Measurements from ENCODE around the gene HGFAC.
A peak's percentile ranks its signal among the peaks of the same experiment; 100 is the strongest.

The HGFAC gene

GRCh38 chr4:3476936-3477749 lies 35.4 kb downstream of the HGFAC start:
- DNase-seq = no peak

DNA sequence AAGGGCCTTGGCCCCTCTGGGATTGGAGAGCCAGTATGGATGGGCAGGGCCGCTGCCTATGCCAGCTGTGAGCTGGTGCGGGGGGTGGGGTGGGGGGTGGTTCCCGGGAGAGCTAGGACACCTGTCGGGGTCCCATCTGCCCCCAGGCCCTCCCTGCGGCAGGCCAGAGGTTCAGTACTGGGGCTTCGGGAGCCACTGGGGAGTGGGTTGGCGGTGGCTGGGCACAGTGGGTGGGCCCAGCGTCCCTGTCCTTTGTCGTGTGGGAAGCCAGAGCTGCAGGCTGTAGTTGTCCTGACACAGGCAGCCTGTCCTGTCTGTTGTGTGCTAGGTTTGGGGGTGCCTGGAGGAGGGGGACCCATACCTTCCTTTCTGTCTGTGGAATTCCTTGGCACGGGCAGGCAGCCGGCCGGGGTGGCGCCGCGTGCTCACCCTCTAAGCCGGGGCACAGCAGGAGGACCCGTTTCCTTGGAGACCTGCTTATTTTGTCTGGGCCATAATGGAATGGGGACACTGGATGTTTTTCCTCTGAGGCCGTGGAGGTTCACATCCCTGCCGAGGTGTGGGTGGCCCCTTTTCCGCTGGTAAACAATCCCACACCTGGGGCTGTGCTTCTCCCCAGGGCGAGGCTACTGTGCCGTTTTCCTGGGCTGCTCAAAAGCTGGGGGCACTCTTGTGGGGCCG lies 36.1 kb downstream of the HGFAC start:
- no peak for DNase-seq

DNA sequence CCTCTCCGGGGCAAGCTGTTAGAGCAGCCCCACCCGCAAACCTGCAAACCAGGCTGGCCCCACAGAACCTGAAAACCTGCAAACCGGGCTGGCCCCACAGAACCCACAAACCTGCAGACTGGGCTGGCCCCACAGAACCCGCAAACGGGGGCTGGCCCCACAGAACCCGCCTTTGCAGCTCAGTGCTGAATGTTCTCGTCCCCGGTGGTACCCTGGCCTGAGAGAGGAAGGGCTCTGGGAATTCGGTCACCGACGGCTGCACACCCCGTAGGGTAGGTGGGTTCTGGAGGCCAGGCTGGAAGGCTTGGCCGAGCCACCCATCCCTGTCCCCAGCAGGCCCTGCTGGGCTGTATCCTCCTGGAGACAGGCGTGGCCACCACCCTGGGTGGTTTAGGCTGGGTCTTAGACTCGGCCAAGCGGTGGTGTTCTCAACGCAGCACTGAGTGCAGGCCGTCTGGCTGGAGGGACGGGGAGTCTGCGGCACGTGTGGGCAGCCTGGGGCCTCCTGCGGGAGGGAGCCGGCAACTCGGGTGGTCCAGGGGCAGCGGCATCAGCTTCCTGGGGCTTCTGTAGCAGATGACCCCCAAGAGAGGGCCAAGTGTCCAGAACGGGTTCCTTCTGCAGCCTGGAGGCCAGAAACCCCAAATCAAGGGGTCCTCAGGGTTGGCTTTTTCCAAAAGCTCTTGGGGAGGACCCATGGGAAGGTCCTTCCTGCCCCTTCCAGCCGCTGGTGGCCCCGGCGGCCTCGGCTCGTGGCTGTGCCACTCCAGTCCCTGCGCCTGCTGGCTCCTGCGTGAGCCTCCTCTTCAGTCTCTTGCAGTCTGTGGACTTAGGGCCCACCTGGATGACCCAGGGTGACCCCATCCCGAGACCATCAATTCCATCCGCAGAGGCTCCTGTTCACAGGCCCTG lies 36.9 kb downstream of the HGFAC start:
- DNase-seq = no peak

GRCh38 chr4:3479358-3480101 lies 37.8 kb downstream of the HGFAC start:
- DNase-seq = no peak

GRCh38 chr4:3480528-3481112 lies 38.9 kb downstream of the HGFAC start:
- peak; percentile 69 for DNase-seq

GRCh38 chr4:3481113-3481531 lies 39.4 kb downstream of the HGFAC start:
- no peak for DNase-seq

- no peak for DNase-seq
Observed at GRCh38 chr4:3481783-3482393, 40.1 kb downstream of the HGFAC start.

GRCh38 chr4:3482707-3483106 lies 40.9 kb downstream of the HGFAC start:
- no peak for DNase-seq

DNA sequence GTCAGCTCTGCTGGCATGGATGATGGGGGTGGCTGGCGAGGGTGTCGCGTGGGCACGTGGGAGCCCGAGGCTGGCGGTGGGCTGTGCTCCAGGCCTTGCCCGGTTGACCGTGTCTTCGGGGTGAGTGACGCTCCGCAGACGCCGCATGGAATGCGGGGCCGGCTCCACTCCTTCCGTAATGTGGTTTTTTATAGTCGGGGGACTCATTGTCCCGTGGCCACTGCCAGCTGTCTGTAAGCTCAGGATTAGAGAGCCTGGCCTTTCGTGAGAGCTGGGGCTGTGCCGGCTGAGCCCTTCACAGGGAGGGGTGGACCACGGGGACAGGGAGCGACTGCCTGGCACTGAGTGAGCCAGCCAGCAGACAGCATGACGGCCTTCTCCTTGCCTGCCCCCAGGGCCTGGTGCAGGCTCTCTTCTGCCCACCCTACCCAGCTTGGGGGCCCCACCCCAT lies 41.7 kb downstream of the HGFAC start:
- no peak for DNase-seq

DNA sequence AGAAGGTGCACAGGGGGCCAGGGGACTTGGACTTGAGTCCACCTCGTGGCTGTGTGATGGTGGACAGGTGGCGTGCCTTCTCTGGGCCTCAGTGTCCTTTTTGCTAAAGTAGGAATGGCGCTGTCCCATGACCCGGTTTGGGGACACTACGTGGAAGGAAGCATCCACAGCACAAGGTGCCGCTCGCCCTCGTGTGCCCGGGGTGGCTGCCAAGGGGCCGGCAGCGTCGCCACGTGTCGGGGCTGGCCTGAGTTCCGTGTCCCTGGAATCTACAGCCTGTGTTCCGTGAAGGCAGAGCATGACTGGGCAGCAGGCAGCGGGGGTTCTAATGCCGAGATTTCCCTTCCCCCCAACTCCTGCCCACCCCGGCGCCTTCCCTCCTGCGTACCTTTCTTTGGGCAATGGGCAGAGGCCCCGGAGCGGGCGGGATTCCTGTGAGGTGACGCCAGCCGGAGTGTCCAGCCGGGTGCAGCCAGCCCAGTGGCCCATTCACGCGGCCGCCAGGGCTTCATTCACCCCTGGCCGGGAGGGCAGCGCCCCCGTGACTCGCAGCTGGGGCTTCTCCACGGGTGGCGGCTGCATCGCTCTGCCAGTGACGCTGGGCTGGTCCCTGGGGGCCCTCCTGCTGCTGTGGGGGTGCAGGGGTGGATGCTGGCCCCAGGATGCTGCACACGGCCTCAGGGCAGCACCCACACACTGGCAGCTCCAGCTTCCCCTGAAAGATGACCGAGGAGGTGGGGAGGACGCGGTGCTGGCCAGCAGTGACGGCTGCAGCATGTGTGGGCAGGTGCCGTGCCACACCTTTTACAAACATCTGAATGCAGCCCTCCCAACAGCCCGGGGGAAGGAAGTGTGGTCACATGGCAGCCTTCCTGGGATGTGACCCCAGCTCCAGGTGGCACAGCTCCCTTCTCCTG lies 42.5 kb downstream of the HGFAC start:
- no peak for DNase-seq

- no peak for DNase-seq
Observed at GRCh38 chr4:3485011-3485791, 43.4 kb downstream of the HGFAC start.

- DNase-seq = no peak
Observed at GRCh38 chr4:3485886-3486540, 44.2 kb downstream of the HGFAC start.

- no peak for DNase-seq
Observed at GRCh38 chr4:3486541-3487540, 45.1 kb downstream of the HGFAC start.

- no peak for DNase-seq
Observed at GRCh38 chr4:3487861-3488260, 46.1 kb downstream of the HGFAC start.

- DNase-seq = no peak
Observed at GRCh38 chr4:3488820-3489219, 47.1 kb downstream of the HGFAC start.

DNA sequence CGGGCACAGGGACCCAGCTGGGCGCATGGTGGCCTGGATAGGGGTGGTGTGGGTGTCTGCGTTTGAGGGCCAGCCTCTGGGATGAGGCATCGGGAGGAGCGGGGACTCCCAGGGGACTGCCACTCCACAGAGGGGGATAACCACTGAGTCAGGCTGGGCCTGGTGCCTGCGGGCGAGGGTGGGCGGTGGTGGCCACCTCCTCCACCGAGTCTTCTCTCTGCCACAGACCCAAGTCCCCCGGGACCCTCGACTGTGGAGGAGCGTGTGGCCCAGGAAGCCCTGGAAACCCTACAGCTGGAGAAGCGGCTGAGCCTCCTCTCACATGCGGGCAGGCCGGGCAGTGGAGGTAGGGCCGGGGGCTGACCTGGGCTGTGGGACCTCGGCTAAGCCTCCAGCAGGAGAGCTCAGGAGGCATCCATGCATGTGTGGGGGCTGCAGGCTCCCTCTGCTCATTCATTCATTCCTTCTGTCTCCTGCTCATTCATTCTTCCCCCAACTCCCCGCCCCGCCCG lies 47.7 kb downstream of the HGFAC start:
- no peak for DNase-seq

DNA sequence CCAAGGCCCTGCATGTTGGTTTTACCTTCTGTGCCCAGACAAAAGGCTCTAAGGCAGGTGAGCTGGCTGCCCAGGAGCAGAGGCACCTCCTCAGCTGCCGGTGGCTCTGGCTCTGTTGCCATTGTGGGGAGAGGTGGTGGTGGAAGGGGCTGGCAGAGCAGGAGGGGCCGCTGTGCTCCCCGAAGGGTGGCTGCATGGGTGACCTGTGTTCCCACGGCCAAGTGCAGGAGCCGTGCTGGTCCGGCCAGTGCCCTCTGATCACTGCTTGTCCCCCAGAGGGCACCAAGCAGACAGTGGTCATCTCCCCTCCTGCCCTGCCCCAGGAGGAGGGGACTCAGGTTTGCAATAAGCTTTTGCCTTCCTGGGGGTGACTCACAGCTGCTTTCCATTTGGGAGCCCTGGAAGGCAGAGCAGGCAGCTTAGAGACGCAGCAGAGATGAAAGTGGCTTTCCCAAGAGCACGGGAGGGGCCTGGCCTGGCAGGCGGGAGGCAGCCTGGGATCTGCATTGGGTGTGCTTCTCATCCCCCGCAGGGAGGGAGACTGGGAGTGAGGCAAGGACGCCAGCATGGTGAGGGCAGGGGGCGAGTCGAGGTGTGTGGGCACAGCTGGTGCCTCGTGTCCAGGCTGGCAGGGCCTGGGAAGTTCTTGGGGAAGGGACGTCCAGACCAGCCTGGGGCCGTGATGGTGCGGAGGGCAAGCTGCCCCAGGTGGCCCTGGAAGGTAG lies 50.1 kb downstream of the HGFAC start:
- no peak for DNase-seq

Measured in CD4-positive, alpha-beta T cell treated with Interleukin-17A for 1 hour (primary cell).